ENCODE results near the gene SAMD13.

Gene SAMD13

DNA sequence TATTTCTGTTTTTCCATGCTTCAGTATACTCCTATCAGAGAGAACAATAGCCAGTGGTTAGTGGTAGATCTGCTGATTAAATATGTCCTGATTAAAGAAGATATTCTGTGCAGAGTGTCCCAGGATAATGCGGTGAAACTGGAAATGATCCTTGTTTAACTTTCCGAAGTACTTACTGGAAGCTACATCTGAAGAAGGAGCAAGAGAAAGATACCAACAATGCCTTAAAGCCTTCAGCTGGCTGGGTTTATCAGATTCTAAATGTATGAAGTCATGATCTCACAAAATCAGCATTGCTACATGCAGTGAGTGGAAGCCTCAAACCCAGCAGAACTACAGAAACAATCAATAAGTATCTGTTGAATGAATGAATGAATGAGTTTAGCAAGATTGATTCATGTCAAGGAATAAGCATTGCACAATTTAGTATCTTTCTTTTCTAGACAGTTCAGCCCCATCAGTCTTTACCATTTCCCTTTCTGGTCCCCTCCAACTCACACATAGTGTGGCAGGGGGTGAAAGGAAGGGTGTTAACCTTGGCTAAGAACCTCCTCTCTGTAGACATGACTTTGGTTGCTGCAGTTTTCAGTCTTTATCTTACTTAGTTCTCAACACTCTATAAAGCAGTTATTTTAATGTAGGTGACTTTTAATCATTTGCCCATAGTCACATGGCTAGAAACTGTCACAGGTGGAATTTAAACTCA lies 72.1 kb downstream of the SAMD13 start:
- DNase-seq (ENCODE audit: extremely low read depth, insufficient read length), result no peak
- Histone ChIP-seq H3K4me3 (replicated peaks; ENCODE audit: low read depth, low read length) (no peak overlapping the region), H3K36me3 (ENCODE audit: control insufficient read depth, insufficient read depth, low read length) (no peaks in the 10 kb centered on the region), H3K27me3 (replicated peaks; ENCODE audit: control insufficient read depth, insufficient read depth, low read length) (no peaks in the 10 kb centered on the region)
- TF ChIP-seq, protein P1, sequence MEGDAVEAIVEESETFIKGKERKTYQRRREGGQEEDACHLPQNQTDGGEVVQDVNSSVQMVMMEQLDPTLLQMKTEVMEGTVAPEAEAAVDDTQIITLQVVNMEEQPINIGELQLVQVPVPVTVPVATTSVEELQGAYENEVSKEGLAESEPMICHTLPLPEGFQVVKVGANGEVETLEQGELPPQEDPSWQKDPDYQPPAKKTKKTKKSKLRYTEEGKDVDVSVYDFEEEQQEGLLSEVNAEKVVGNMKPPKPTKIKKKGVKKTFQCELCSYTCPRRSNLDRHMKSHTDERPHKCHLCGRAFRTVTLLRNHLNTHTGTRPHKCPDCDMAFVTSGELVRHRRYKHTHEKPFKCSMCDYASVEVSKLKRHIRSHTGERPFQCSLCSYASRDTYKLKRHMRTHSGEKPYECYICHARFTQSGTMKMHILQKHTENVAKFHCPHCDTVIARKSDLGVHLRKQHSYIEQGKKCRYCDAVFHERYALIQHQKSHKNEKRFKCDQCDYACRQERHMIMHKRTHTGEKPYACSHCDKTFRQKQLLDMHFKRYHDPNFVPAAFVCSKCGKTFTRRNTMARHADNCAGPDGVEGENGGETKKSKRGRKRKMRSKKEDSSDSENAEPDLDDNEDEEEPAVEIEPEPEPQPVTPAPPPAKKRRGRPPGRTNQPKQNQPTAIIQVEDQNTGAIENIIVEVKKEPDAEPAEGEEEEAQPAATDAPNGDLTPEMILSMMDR (IDR thresholded peaks at IDR 0.05; ENCODE audit: insufficient read depth, low read length, poor library complexity, severe bottlenecking), result no peak

DNA sequence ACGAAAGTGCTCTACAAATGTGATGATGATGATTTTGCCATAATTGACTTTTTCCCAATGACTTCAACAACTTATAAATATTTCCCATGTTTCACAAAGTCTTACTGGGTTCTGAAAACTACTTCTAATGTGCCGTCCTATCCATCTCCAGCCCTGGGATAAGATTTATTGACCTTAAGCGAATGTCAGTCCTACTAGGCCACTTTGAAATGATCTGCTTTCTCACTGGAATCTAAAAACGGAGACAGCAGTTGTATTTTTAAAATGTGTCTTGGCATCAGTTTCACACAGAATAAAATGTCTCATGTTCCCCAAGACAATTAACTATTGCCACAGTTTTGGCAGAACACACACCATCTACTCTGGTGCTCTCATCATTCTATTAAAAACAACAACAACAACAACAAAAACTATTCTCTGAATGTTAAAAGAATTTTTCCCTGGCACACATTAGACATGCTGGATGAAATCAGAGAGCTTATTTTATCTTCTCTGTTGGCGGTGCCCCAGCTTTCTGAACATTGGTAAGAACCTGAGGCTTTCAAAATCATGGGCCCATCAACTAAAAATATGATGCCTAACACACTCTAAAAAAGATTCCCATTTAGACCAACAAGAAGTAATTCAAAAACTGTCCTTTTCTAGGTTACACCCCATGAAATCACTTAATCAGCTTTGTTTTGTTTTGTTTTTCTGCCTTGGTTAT lies 73.6 kb downstream of the SAMD13 start:
- TF ChIP-seq, protein P1 (IDR thresholded peaks at IDR 0.05; ENCODE audit: insufficient read depth, low read length, poor library complexity, severe bottlenecking), result no peak
- DNase-seq (ENCODE audit: extremely low read depth, insufficient read length), result no peak

DNA sequence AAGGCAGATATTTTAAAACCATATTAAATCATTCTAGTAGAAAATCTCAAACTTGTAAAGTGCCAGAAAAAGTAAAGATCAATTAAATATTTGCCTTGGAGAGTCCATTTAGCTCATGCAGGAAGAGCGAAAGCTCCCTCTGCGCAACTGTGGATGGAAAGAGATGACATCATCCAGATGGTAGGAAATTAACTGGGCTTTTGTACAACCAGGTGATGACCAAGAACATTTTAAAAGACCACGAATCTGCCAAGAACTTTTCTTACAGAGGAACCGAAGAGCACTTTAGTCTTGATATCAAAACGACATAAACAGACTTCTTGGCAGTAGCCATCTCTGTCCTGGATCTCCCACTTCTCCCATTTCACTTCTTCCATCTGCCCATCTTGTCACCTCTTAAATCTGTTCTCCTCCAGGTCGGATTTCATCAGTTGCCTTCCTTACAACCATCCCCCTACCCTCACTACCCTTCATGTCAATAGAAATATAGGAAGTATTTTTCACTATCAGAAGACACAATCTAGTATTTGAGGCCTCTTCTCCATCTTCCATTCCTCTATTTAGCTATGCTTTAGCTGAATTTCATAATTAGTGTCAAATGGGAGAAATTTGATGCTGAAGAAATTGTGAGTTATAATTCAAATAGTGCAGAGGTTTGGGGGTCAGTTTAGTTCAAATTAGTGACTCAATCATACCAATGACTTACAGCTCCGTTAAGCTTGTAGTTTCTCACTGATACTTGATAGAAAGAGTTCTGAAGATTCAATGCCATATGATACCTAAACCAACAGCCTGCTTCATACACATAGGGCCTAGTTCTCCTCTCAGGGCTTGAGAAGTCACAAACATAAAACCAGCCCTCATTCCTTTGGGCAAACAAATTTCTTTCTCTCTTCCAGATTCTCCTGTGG lies 74.7 kb downstream of the SAMD13 start:
- TF ChIP-seq, protein P1 (IDR thresholded peaks at IDR 0.05; ENCODE audit: insufficient read depth, low read length, poor library complexity, severe bottlenecking), result no peak
- H3K36me3 ChIP-seq (ENCODE audit: control insufficient read depth, insufficient read depth, low read length), result no peaks in the 10 kb centered on the region
- no peak overlapping the region for H3K4me3 ChIP-seq (replicated peaks; ENCODE audit: low read depth, low read length)
- H3K27me3 ChIP-seq (replicated peaks; ENCODE audit: control insufficient read depth, insufficient read depth, low read length), result no peaks in the 10 kb centered on the region
- no peak for DNase-seq (ENCODE audit: extremely low read depth, insufficient read length)

More for the DNA sequence above, 73.6 kb downstream of the SAMD13 start:
- Histone ChIP-seq H3K36me3 (ENCODE audit: control insufficient read depth, insufficient read depth, low read length) (no peaks in the 10 kb centered on the region), H3K27me3 (replicated peaks; ENCODE audit: control insufficient read depth, insufficient read depth, low read length) (no peaks in the 10 kb centered on the region), H3K4me3 (replicated peaks; ENCODE audit: low read depth, low read length) (no peak overlapping the region)

DNA sequence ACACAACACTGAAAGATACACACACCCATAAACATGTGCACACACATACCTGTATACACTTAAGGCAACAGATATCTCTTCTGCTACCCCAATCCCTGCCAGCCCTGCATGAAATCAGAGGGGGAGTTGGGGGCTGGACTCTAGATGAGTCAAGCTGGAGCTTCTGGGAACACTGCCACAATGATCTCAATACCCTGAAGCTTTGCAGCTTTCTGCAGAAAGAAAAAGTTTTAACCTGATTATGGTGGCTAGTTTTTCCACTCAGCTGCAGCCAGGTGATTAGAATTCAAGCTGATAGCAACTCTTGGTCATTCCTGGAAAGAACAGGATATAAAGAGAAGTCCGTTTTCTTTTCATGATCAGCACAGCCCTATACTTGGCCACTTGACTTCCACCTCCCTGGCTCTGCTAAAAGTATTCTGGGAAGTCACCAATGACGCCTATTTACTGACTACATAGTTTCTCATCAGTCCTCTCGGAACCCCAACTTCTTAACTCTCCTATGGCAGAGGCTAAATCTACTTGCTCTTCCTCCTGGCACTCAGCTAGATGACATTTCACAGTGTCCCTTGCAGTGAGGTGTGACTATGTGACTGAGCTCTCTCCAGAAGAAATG lies 76.1 kb downstream of the SAMD13 start:
- no peak for DNase-seq (ENCODE audit: extremely low read depth, insufficient read length)

More for the DNA sequence above, 76.1 kb downstream of the SAMD13 start:
- Histone ChIP-seq H3K27me3 (replicated peaks; ENCODE audit: control insufficient read depth, insufficient read depth, low read length) (no peaks in the 10 kb centered on the region), H3K4me3 (replicated peaks; ENCODE audit: low read depth, low read length) (no peak overlapping the region), H3K36me3 (ENCODE audit: control insufficient read depth, insufficient read depth, low read length) (no peaks in the 10 kb centered on the region)
- TF ChIP-seq, protein P1 (IDR thresholded peaks at IDR 0.05; ENCODE audit: insufficient read depth, low read length, poor library complexity, severe bottlenecking), result no peak

All from GM06990 (cell line).